H7 (cell line): ENCODE data around the gene RBPJL. TPM values are rescaled to one million over a fixed set of nuclear protein-coding genes. Genes with fewer than 3 reads are reported as not detected.
A peak's percentile ranks its signal among the peaks of the same experiment; 100 is the strongest.

Experiments used
- DNase-seq: peaks from one replicate; pipeline ENCODE4 v3.0.0; 2012
- H3K27me3 ChIP-seq: 2 replicates; pipeline ENCODE4 v1.6.0; 2011; ENCODE audit warnings: mild to moderate bottlenecking, low read length; ENCODE audit not compliant: control insufficient read depth, insufficient read depth
- H3K36me3 ChIP-seq: replicated peaks from 2 replicates; pipeline ENCODE4 v1.5.1; 2011; ENCODE audit warnings: low read length; ENCODE audit not compliant: control insufficient read depth, insufficient read depth
- H3K4me3 ChIP-seq: 2 replicates; pipeline ENCODE4 v1.5.1; 2011; ENCODE audit warnings: low read depth, mild to moderate bottlenecking, control low read depth, low read length, moderate library complexity; ENCODE audit not compliant: insufficient read depth
- total RNA-seq: library from RNA; depleted of rRNA; stranded (reverse); fragments of >200 nt; shearing (Covaris generic); gene quantifications from 2 replicates; pipeline ENCODE4 v1.2.3, GENCODE V29; 2014

Gene RBPJL
- total RNA-seq, 1 experiment from 2014 or later = not detected

- Histone ChIP-seq H3K27me3 (no peaks in the 10 kb centered on the region), H3K4me3 (no peak overlapping the region), H3K36me3 (no peaks in the 10 kb centered on the region)
- no peak for DNase-seq
Measured at GRCh38 chr20:45318386-45318939, 11.8 kb downstream of the RBPJL start.

GRCh38 chr20:45318948-45319347 is 12.3 kb downstream of the RBPJL start:
- no peak overlapping the region for H3K4me3 ChIP-seq
- H3K27me3 ChIP-seq = no peaks in the 10 kb centered on the region

DNA sequence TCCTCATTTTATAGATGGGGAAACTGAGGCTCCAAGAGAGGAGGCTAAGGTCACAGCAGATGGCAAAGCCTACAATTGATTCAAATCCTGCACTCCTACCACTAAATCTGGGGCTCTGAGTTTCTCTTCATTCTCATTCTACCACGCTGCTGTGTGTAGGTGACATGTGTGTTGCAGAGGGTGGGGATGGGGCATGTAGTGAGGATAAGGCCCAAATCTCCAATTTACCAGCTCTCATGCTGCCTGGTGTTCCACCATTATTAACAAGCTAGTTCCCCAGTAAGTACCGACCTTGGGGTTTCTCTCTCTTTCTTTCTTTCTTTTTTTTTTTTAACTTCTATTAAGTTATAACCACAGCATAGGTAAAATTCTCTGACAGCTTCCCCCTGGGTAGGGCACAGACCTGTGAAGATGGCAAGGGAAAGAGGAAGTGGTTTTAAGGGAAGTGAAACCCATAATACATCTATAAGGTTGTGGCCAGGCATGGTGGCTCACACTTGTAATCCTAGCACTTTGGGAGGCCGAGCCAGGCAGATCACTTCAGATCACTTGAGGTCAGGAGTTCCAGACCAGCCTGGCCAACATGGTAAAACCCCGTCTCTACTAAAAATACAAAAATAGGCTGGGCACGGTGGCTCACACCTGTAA is 14.4 kb downstream of the RBPJL start:
- Histone ChIP-seq H3K36me3 (no peaks in the 10 kb centered on the region), H3K27me3 (no peaks in the 10 kb centered on the region), H3K4me3 (no peak overlapping the region)
- no peak for DNase-seq

More at GRCh38 chr20:45318948-45319347, 12.3 kb downstream of the RBPJL start:
- no peak for DNase-seq
- no peaks in the 10 kb centered on the region for H3K36me3 ChIP-seq

DNA sequence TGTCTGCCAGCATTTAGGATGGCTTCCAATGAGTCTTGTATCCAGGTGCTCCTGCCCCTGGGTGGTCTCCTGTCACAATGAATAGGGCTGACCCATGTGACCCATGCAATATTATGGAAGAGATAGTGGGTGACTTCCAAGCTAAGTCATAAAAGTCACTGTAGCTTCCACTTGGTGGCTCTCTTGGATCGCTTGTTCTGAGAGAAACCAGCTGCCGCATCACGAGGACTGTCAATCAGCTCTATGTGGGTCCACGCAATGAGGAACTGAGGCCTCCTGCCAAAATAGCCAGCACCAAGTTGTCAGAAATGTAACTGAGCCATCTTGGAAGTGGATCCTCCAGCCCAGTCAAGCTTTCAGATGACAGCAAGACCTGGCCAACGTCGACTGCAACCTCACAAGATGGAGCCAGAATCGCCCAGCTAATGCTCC is 16.3 kb downstream of the RBPJL start:
- peak; percentile 67 for DNase-seq
- Histone ChIP-seq H3K27me3 (no peaks in the 10 kb centered on the region), H3K4me3 (no peak overlapping the region), H3K36me3 (no peaks in the 10 kb centered on the region; the same call in none of the 2 replicates)

- H3K27me3 ChIP-seq = no peaks in the 10 kb centered on the region
- DNase-seq = no peak
- H3K4me3 ChIP-seq = no peak overlapping the region
- no peaks in the 10 kb centered on the region; the same call in none of the 2 replicates for H3K36me3 ChIP-seq
Measured at GRCh38 chr20:45323731-45324130, 17.1 kb downstream of the RBPJL start.

GRCh38 chr20:45325371-45325770 is 18.7 kb downstream of the RBPJL start:
- no peaks in the 10 kb centered on the region for H3K27me3 ChIP-seq
- DNase-seq = peak; percentile 60
- H3K4me3 ChIP-seq = no peak overlapping the region
- H3K36me3 ChIP-seq = peaks cover 7% of the 10 kb centered on the region

- DNase-seq = no peak
- no peaks in the 10 kb centered on the region for H3K27me3 ChIP-seq
- peaks cover 10% of the 10 kb centered on the region for H3K36me3 ChIP-seq
- no peak overlapping the region for H3K4me3 ChIP-seq
Measured at GRCh38 chr20:45328451-45328850, 21.8 kb downstream of the RBPJL start.

DNA sequence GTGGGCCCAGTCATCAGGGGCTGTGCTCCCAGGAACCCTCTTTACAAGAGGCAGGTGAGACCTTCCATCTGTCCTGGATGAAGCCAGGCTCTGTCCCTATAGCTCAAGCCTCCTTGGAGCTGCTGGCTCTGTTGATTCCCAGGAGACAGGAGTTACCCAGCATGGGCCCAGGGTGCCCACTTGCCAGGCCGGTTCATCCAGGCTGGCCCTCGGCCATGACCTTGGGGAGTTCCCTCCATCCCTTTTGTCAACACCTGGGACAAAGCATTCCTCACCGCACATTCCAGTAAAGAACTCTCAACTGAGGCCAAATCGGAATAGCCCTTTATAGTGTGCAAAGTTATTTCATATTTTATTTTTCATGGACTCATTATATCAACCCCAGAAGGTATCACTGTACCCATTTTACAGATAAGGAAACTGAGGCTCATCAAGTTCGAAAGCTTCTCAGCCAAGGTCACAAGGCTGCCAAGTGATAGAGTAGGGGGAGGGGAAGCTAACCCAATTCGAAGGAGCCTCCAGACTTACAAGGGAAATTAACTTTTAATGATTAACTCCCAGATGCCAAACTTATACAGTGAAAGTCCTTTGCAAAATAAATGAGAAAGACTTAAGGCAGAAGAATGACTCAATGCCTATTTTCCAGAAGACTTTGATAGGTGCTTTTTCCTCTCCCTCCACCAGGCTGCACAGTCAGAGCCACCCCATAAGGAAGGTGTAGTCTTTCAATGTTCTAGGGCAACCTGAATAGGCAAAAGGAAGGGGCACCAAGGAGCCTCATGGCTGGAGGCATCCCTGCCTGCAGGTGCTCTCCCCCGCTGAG is 23.1 kb downstream of the RBPJL start:
- Histone ChIP-seq H3K27me3 (no peaks in the 10 kb centered on the region), H3K4me3 (no peak overlapping the region), H3K36me3 (peaks cover 10% of the 10 kb centered on the region)
- DNase-seq = no peak

DNA sequence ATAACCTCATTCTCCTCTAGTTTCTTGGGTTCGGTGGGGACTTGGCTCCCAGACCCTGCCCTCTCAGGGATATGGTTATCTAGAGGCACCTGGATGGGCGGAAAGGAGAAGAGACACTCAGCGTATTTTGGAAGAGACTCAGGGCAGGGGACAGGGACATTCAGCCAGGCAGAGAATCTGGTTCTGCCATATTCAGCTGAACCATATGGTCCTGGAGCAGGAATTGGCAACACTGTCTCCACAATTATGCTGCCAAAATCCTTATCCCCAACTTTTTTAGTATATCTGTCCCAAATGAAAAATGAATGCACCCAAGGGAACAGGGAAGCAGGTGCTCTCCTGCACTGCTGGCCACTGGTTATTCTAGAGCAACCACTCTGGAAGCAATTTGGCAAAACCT is 23.8 kb downstream of the RBPJL start:
- no peaks in the 10 kb centered on the region for H3K27me3 ChIP-seq
- no peak overlapping the region for H3K4me3 ChIP-seq
- H3K36me3 ChIP-seq = peaks cover 12% of the 10 kb centered on the region
- DNase-seq = no peak

DNA sequence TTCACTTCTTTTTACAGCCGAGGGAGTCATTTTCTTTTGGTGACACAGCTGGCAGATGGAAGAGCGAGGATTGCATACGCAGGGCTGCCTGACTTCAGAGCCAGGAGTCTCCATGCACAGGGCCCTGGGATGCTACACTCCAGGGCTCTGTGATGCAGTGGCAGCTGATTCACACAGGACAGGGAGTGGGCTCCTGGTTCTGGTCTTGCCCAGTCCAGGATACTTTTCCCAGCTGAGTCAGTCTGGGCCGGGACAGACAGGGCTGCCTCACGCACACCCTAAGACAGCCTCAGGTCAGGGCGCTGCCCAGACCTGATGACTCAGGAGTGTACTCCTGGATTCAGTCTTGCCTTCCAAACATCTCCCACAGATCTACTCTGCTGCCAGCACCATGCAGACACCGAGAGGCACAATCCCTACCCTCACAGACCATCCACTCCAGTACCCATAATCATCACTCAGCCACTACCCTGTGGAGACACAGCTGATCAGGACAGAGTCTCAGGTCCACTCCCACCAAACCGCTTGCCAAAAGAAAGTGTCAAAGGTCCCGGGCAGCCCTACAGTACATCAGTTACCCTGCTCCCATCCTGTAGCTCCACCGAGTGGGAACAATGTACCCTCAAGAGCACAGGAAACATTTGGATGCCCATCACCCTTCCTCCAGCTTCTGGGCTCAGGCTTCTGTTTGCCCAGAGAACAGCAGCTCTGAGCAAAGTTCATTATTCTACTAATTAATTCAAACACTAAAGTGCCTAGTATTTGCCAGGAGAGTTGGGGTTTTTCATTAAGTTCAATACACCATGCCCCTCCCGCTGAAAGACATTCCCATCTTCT is 30.1 kb downstream of the RBPJL start:
- Histone ChIP-seq H3K4me3 (no peak overlapping the region), H3K36me3 (peaks cover 2% of the 10 kb centered on the region; the same call in 1 of the 2 replicates), H3K27me3 (no peaks in the 10 kb centered on the region)
- DNase-seq = no peak

DNA sequence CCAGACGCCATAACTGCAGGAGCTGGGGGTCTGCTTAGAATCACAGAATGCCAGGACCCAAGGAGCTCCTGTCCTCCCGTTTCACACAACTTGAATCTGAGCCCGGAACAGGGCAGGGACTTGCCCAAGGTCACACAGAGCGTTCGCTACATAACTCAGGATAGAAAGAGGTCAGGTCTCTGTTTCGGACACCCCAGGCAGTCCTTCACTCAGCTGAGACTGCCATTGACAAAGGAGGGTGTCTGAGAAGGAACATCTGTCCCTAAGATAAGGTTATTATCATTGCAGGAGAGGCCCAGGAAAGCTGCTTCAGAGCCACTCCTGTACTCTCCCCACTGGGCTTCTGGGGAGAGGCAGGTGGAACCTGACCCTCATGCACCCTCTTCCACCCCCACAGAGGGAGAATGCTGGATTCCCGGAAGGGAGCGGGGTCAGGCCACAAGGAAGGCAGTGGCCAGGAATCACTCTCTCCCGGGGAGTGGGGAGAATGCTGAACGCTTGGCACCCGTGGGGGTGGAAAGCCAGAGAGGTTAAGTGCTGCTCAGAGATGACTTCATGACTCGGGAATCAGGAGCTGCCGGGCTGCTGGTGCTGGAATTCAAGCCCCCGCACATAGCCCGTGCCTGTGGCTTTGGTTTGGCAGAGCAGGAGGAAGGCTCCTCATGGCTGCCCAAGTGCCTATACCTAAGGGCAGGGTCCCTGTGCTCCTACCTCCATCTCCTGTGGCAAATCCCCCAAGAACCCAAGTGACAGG is 30.9 kb downstream of the RBPJL start:
- Histone ChIP-seq H3K27me3 (no peaks in the 10 kb centered on the region), H3K4me3 (no peak overlapping the region), H3K36me3 (peaks cover 2% of the 10 kb centered on the region; the same call in 1 of the 2 replicates)
- no peak for DNase-seq

GRCh38 chr20:45338121-45339030 is 31.7 kb downstream of the RBPJL start:
- H3K4me3 ChIP-seq = no peak overlapping the region
- DNase-seq = no peak

DNA sequence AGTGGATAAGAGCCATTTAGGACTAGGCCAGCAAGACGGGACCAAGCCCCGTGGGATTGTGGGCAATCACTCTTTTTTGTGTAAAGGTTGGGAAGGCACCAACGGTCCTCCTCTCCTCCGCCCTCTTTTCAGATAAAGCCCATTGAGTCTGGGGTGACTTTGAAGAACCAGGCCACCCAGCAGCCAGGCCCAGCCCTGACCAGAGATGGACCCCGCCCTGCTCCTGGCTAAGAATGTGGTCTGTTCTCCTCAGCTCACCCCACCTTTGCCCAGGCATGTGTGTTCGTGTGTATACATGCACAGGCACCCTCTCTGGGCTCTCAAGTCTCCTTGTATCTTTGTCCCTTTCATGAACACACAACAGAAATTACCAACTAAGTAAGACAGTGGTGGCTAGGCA is 32.4 kb downstream of the RBPJL start:
- peaks cover 2% of the 10 kb centered on the region; the same call in 1 of the 2 replicates for H3K36me3 ChIP-seq
- H3K4me3 ChIP-seq = no peak overlapping the region
- H3K27me3 ChIP-seq = no peaks in the 10 kb centered on the region
- no peak for DNase-seq

More at GRCh38 chr20:45338121-45339030, 31.7 kb downstream of the RBPJL start:
- no peaks in the 10 kb centered on the region for H3K27me3 ChIP-seq
- peaks cover 2% of the 10 kb centered on the region; the same call in 1 of the 2 replicates for H3K36me3 ChIP-seq
